ENCODE results near the gene XYLT2. TPM values are rescaled to one million over a fixed set of nuclear protein-coding genes. Genes with fewer than 3 reads are reported as not detected.

The XYLT2 gene
- total and polyA plus RNA-seq, 9 of the 15 experiments (the other 6 are each of a cell fraction or from before 2014, with no cell fraction given) = 0.63 to 9.1 (median 4.3) TPM

DNA sequence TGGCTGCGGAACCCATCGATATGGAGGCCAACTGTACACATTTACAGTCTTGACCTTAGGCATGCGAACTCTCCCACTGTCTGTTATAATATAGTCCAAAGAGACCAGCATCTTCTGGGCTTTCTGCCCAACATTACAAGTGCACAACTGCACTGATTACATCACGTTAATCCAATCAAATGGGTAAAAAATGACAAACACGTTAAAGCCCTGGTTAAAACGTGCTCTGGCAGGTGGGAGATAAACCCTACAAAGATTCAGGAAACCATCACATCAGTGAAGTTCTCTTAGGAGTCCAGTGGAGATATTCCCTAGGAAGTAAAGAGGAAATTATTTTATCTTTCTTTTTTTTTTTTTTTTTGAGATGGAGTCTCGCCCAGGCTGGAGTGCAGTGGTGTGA, 23.7 kb upstream of the XYLT2 start:
- H3K4me1 ChIP-seq (replicated peaks in 1 of 2; ENCODE audit: control insufficient read depth in 2 of 2, insufficient read depth in 2 of 2, low read length in 2 of 2) = no peaks in the 10 kb centered on the region; a peak in 2 of 5 replicates
- H3K27me3 ChIP-seq (ENCODE audit: control insufficient read depth in 2 of 2, insufficient read depth in 2 of 2, low read length in 2 of 2) = peaks cover 9 to 10% of the 10 kb centered on the region in 2 experiments; a peak in 3 of 5 replicates
- DNase-seq (ENCODE audit: extremely low read depth in 1 of 4, low spot score in 3 of 4) (no peak), ATAC-seq (no peak), FAIRE-seq (no peak)
- no peaks in the 10 kb centered on the region for H3K9me3 ChIP-seq (replicated peaks; ENCODE audit: control insufficient read depth, insufficient read depth, low read depth, low read length)
- H4K20me1 ChIP-seq (replicated peaks; ENCODE audit: control insufficient read depth, insufficient read depth, low read length) = no peaks in the 10 kb centered on the region
- ChIA-PET CTCF (ENCODE audit: low intra/inter-chr PET ratio) (no interaction called here), POLR2A (interaction anchor here (0.9 to 2.1 kb wide), 2 partner anchors 14 kb away, joined by 3 to 5 read pairs; no protein-coding TSS in a partner anchor)
- no peak overlapping the region for H3K4me3 ChIP-seq
- intact Hi-C loops (cut with micrococcal nuclease) = no loop called here
- H3K36me3 ChIP-seq (ENCODE audit: control insufficient read depth, insufficient read depth, low read length) = no peaks in the 10 kb centered on the region
- TF ChIP-seq, protein P1, sequence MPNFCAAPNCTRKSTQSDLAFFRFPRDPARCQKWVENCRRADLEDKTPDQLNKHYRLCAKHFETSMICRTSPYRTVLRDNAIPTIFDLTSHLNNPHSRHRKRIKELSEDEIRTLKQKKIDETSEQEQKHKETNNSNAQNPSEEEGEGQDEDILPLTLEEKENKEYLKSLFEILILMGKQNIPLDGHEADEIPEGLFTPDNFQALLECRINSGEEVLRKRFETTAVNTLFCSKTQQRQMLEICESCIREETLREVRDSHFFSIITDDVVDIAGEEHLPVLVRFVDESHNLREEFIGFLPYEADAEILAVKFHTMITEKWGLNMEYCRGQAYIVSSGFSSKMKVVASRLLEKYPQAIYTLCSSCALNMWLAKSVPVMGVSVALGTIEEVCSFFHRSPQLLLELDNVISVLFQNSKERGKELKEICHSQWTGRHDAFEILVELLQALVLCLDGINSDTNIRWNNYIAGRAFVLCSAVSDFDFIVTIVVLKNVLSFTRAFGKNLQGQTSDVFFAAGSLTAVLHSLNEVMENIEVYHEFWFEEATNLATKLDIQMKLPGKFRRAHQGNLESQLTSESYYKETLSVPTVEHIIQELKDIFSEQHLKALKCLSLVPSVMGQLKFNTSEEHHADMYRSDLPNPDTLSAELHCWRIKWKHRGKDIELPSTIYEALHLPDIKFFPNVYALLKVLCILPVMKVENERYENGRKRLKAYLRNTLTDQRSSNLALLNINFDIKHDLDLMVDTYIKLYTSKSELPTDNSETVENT (CRISPR knock-in tag; IDR thresholded peaks at IDR 0.05) = no peak
- TF ChIP-seq ZNF583 (CRISPR knock-in tag; IDR thresholded peaks at IDR 0.05) = no peak
- TF ChIP-seq CBX3 (IDR thresholded peaks at IDR 0.05; ENCODE audit: borderline replicate concordance in 1 of 2, low read length in 2 of 2) = no peak
- TF ChIP-seq, protein P2, sequence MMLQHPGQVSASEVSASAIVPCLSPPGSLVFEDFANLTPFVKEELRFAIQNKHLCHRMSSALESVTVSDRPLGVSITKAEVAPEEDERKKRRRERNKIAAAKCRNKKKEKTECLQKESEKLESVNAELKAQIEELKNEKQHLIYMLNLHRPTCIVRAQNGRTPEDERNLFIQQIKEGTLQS (IDR thresholded peaks at IDR 0.05) = 0 out of 2 replicates have a peak, but pooled peaks have one; percentile 18
- TF ChIP-seq, protein P2 (CRISPR knock-in tag; conservative IDR thresholded peaks at IDR 0.05) = no peak
- TF ChIP-seq PCBP2 (IDR thresholded peaks at IDR 0.05; ENCODE audit: low read depth, low read length, poor library complexity, severe bottlenecking) = no peak
- no peak overlapping the region for H3K27ac ChIP-seq (ENCODE audit: extremely low read depth, low read depth, low read length)
- in situ Hi-C loops (cut with MboI) = no loop called here
- no peak overlapping the region for H2AFZ ChIP-seq (ENCODE audit: low read depth, low read length)
- no peaks in the 10 kb centered on the region for H3K79me2 ChIP-seq (ENCODE audit: control insufficient read depth, insufficient read depth, low read length)
- no TSS peak for BruUV-seq (replicated peaks)
- 51% methylated on average over 6 of the region's 7 CpGs for WGBS (ENCODE audit: insufficient coverage, low coverage, missing lambda C conversion rate)
- H3K9me1 ChIP-seq (ENCODE audit: control insufficient read depth, insufficient read depth, low read length) = no peaks in the 10 kb centered on the region
- no peak overlapping the region for H3K4me2 ChIP-seq (ENCODE audit: insufficient read depth, low read length)
- H3K9ac ChIP-seq (ENCODE audit: insufficient read depth in 1 of 2, low read depth in 2 of 2, low read length in 2 of 2) = no peak overlapping the region

Measured in K562 (cell line).